AG04449 (cell line): Measurements from ENCODE around the gene NR0B2.
"Not testable (repeated sequence)": the region's sequence is repeated elsewhere in the genome, so short reads cannot be mapped to it uniquely, and the experiment has no call there.

Source experiments
- CTCF ChIA-PET: fragments of 350-600 bp; formaldehyde crosslinking; extraction: SDS; loops from one replicate; lab custom pipeline; 2021; ENCODE audit warnings: antibody characterized with exemption; lab: Yijun Ruan, JAX
- POLR2A ChIA-PET: fragments of 400-600, 350-600 bp; formaldehyde crosslinking; extraction: SDS; loops from one replicate; lab custom pipeline; 2020; ENCODE audit warnings: antibody characterized with exemption, inconsistent platforms; lab: Yijun Ruan, JAX
- DNase-seq: peaks from one replicate; pipeline ENCODE4 v3.0.0-alpha.2; 2010; ENCODE audit warnings: low read depth, low spot score
- H3K4me3 ChIP-seq: 2 replicates; pipeline ENCODE4 v1.5.1; 2011; ENCODE audit warnings: low read depth, mild to moderate bottlenecking, control low read depth, low read length
- CTCF ChIP-seq: IDR thresholded peaks from one replicate; pipeline ENCODE4 v1.5.1; 2011; ENCODE audit warnings: mild to moderate bottlenecking, moderate library complexity, low read length, control low read depth, inconsistent platforms; ENCODE audit not compliant: insufficient read depth; ENCODE audit errors: missing control alignments

The NR0B2 gene

GRCh38 chr1:26879793-26880192, 34.0 kb downstream of the NR0B2 start:
- no peak for TF ChIP-seq CTCF
- no peak for DNase-seq
- ChIA-PET POLR2A (interaction anchor here (1.0 kb wide), 2 partner anchors 79 to 280 kb away, joined by 3 read pairs; no protein-coding TSS in a partner anchor), CTCF (interaction anchor here (0.9 to 15.8 kb wide), 9 partner anchors 9 to 278 kb away, joined by 3 to 205 read pairs (median 19); partner anchors contain the start of gene GPN2)
- no peak overlapping the region for H3K4me3 ChIP-seq

GRCh38 chr1:26877326-26877725, 36.4 kb downstream of the NR0B2 start:
- TF ChIP-seq CTCF: no peak
- DNase-seq: no peak
- ChIA-PET POLR2A (interaction anchor here (0.6 kb wide), 1 partner anchor 56 kb away, joined by 3 read pairs; no protein-coding TSS in a partner anchor), CTCF (interaction anchor here (1.1 to 15.8 kb wide), 10 partner anchors 8 to 275 kb away, joined by 3 to 205 read pairs (median 20); partner anchors contain the start of gene GPN2)
- no peak overlapping the region for H3K4me3 ChIP-seq

GRCh38 chr1:26874896-26875295, 38.9 kb downstream of the NR0B2 start:
- no peak for TF ChIP-seq CTCF
- POLR2A ChIA-PET: no interaction called here

GRCh38 chr1:26873097-26873496, 40.7 kb downstream of the NR0B2 start:
- ChIA-PET POLR2A (interaction anchor here (0.6 kb wide), 1 partner anchor 20 kb away, joined by 7 read pairs; no protein-coding TSS in a partner anchor), CTCF (interaction anchor here (1.0 to 15.8 kb wide), 5 partner anchors 8 to 271 kb away, joined by 3 to 205 read pairs (median 4); no protein-coding TSS in a partner anchor)
- not testable (repeated sequence) for DNase-seq, H3K4me3 ChIP-seq

More at GRCh38 chr1:26874896-26875295, 38.9 kb downstream of the NR0B2 start:
- DNase-seq: no peak
- CTCF ChIA-PET: interaction anchor here (15.8 kb wide), 1 partner anchor 273 kb away, joined by 205 read pairs; no protein-coding TSS in a partner anchor
- no peak overlapping the region for H3K4me3 ChIP-seq

- POLR2A ChIA-PET: interaction anchor here (0.7 to 1.9 kb wide), 8 partner anchors 9 to 173 kb away, joined by 3 to 11 read pairs (median 3); partner anchors contain the start of genes GPN2, PIGV and ZDHHC18
- CTCF ChIA-PET: interaction anchor here (0.7 to 2.8 kb wide), 18 partner anchors 8 to 364 kb away, joined by 3 to 27 read pairs (median 4); partner anchors contain the start of gene GPN2
- TF ChIP-seq CTCF: no peak
These were observed 48.9 kb downstream of the NR0B2 start for GRCh38 chr1:26864610-26865480.

GRCh38 chr1:26863685-26864077, 50.1 kb downstream of the NR0B2 start:
- no peak for TF ChIP-seq CTCF

More at GRCh38 chr1:26864610-26865480, 48.9 kb downstream of the NR0B2 start:
- peak; percentile 86 for DNase-seq
- H3K4me3 ChIP-seq: peak overlapping the region; percentile 59

More at GRCh38 chr1:26863685-26864077, 50.1 kb downstream of the NR0B2 start:
- ChIA-PET POLR2A (no interaction called here), CTCF (interaction anchor here (0.9 to 2.8 kb wide), 4 partner anchors 9 to 261 kb away, joined by 3 to 27 read pairs (median 14); no protein-coding TSS in a partner anchor)
- no peak for DNase-seq
- H3K4me3 ChIP-seq: peak overlapping the region; percentile 55
